Endodermal cell (in vitro differentiated cells): ENCODE measurements around the gene PREX1. TPM values are rescaled to one million over a fixed set of nuclear protein-coding genes. Genes with fewer than 3 reads are reported as not detected.

Source experiments
- DNase-seq: peaks from one replicate; pipeline ENCODE4 v3.0.0-alpha.2; 2017
- H3K27ac ChIP-seq: 2 replicates; pipeline ENCODE4 v1.5.1; 2013; ENCODE audit warnings: mild to moderate bottlenecking, low read depth, low read length, moderate library complexity
- H3K27me3 ChIP-seq: 2 replicates; pipeline ENCODE4 v1.6.1; 2013; ENCODE audit warnings: mild to moderate bottlenecking, low read length, moderate library complexity; ENCODE audit not compliant: insufficient read depth, control insufficient read depth, poor library complexity, severe bottlenecking
- H3K36me3 ChIP-seq: 2 replicates; pipeline ENCODE4 v1.7.0; 2013; ENCODE audit warnings: mild to moderate bottlenecking, low read length, moderate library complexity; ENCODE audit not compliant: control insufficient read depth, insufficient read depth
- H3K4me1 ChIP-seq: one replicate; pipeline ENCODE4 v1.7.0; 2013; ENCODE audit warnings: low read length; ENCODE audit not compliant: control insufficient read depth, insufficient read depth
- H3K4me3 ChIP-seq: 2 replicates; pipeline ENCODE4 v1.5.1; 2013; ENCODE audit warnings: mild to moderate bottlenecking, low read length, moderate library complexity
- H3K9ac ChIP-seq: 2 replicates; pipeline ENCODE4 v1.6.1; 2013; ENCODE audit warnings: mild to moderate bottlenecking, low read length, moderate library complexity; ENCODE audit not compliant: poor library complexity, severe bottlenecking; ENCODE audit errors: extremely low read depth
- H3K9me3 ChIP-seq: 2 replicates; pipeline ENCODE4 v1.6.1; 2013; ENCODE audit warnings: mild to moderate bottlenecking, low read length, moderate library complexity; ENCODE audit not compliant: control insufficient read depth
- H3K27ac Mint-ChIP-seq: 2 replicates; pipeline ENCODE4 v1.8.0; 2020; ENCODE audit warnings: mixed read lengths
- H3K27me3 Mint-ChIP-seq: 2 replicates; pipeline ENCODE4 v1.8.0; 2021; ENCODE audit warnings: mild to moderate bottlenecking, mixed read lengths; ENCODE audit not compliant: insufficient read depth
- H3K36me3 Mint-ChIP-seq: 2 replicates; pipeline ENCODE4 v1.8.0; 2020; ENCODE audit warnings: low read depth, mixed read lengths
- H3K4me1 Mint-ChIP-seq: 2 replicates; pipeline ENCODE4 v1.8.0; 2020; ENCODE audit warnings: mixed read lengths
- H3K4me3 Mint-ChIP-seq: 2 replicates; pipeline ENCODE4 v1.8.0; 2020; ENCODE audit warnings: mild to moderate bottlenecking, moderate library complexity, mixed read lengths
- H3K9me3 Mint-ChIP-seq: 2 replicates; pipeline ENCODE4 v1.8.0; 2020; ENCODE audit warnings: mild to moderate bottlenecking, mixed read lengths
- WGBS, 2 experiments: methylation state at CpG; one replicate each; pipeline versions ENCODE4 v1.1.5 to v1.1.7; 2013; ENCODE audit warnings: missing lambda C conversion rate in 2 of 2, mixed read lengths in 1 of 2; ENCODE audit not compliant: insufficient coverage in 1 of 2, insufficient read length in 1 of 2; 5-methylcytosine and 5-hydroxymethylcytosine counted together
- total RNA-seq, 2 donors: library from RNA; stranded (reverse); fragmentation: NEBNext Ultra II Directional in 1 of 2; extraction: Animal tissue kit (Norgen Biotek cat#: 25700) in 1 of 2; gene quantifications; 2 replicates in 1 of 2; 3 replicates in 1 of 2; pipeline ENCODE4 v1.2.1, GENCODE V29; 2021
- TF ChIP-seq, protein P1 (sequence below): fragments of 200-600 bp; sonication (generic); conservative IDR thresholded peaks from 2 replicates; pipeline ENCODE4 v1.5.0; 2021; ENCODE audit warnings: antibody characterized with exemption, mild to moderate bottlenecking

Gene PREX1
- total RNA-seq, 2 donors from 2014 or later, result 65.3 to 70.5 TPM

DNA sequence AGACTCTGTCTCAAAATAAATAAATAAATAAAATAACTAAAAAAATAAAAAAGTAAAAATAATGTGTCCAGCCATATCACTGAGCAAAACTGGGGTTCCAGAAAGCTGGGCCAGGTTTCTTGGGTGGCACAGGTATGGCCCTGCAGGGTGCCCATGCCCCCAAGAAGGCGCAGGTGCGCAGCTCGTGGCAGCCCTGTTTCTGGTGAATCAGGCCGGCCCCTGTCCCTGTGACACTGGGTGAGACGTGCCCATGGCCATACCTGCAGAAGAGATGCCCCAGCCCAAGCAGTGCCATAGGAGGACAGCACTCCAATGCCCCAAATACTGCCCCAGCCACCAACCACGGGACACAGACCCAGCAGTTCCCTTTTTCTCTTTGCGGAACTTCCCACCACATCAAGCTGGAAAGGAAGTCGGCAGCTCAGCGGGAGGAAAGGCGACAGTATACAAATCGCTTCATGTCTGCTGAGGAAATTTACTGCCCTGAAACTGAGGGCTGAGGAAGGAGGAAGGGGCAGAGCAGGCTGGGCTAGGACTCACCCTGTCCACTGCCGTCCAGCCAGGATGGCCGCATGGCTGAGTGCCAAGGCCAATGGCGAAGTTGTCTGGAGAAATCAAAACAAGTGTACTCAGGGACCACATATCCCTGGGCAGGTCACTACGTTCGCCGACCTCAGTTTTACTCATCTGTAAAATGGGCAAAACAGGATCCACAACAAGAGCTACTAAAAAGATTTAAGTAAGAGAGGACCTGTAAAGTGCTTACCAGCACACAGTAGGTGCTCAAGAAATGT, 55.4 kb downstream of the PREX1 start:
- H3K27me3 Mint-ChIP-seq, result no peaks in the 10 kb centered on the region
- peak overlapping the region; percentile 32 for H3K27ac ChIP-seq
- peaks cover 7% of the 10 kb centered on the region for H3K4me1 Mint-ChIP-seq
- DNase-seq, result no peak
- H3K9me3 ChIP-seq, result peaks cover 25% of the 10 kb centered on the region
- H3K9me3 Mint-ChIP-seq, result peaks cover 20% of the 10 kb centered on the region
- no peaks in the 10 kb centered on the region for H3K27me3 ChIP-seq
- WGBS, 2 experiments, result 89 to 92% methylated on average over 12 to 17 of the region's 17 CpGs
- H3K27ac Mint-ChIP-seq, result no peak overlapping the region
- H3K4me1 ChIP-seq, result no peaks in the 10 kb centered on the region
- peaks cover 10% of the 10 kb centered on the region for H3K36me3 ChIP-seq
- TF ChIP-seq, protein P1, sequence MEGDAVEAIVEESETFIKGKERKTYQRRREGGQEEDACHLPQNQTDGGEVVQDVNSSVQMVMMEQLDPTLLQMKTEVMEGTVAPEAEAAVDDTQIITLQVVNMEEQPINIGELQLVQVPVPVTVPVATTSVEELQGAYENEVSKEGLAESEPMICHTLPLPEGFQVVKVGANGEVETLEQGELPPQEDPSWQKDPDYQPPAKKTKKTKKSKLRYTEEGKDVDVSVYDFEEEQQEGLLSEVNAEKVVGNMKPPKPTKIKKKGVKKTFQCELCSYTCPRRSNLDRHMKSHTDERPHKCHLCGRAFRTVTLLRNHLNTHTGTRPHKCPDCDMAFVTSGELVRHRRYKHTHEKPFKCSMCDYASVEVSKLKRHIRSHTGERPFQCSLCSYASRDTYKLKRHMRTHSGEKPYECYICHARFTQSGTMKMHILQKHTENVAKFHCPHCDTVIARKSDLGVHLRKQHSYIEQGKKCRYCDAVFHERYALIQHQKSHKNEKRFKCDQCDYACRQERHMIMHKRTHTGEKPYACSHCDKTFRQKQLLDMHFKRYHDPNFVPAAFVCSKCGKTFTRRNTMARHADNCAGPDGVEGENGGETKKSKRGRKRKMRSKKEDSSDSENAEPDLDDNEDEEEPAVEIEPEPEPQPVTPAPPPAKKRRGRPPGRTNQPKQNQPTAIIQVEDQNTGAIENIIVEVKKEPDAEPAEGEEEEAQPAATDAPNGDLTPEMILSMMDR, result no peak
- no peak overlapping the region for H3K4me3 Mint-ChIP-seq
- no peak overlapping the region for H3K9ac ChIP-seq
- no peak overlapping the region for H3K4me3 ChIP-seq
- peaks cover 39% of the 10 kb centered on the region for H3K36me3 Mint-ChIP-seq

DNA sequence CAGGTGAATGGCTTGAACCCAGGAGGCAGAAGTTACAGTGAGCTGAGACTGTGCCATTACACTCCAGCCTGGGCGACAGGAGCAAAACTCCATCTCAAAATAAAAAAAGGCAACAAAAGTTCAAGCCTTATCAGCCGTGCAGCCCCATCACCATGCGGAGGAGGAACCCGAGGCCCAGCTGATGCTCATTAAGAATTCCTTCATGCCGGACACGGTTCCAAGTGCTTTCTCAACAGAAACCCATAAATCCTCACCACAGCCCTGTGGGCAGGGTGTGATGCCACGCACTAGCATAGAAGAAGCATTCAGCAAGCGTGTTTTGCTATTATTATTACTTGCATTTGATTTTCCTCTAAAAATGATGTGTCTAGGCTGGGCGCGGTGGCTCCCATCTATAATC, 56.3 kb downstream of the PREX1 start:
- Mint-ChIP-seq H3K4me3 (no peak overlapping the region), H3K27ac (no peak overlapping the region), H3K27me3 (no peaks in the 10 kb centered on the region), H3K4me1 (peaks cover 7% of the 10 kb centered on the region), H3K36me3 (peaks cover 37% of the 10 kb centered on the region), H3K9me3 (peaks cover 17% of the 10 kb centered on the region)
- Histone ChIP-seq H3K27ac (no peak overlapping the region), H3K9ac (no peak overlapping the region), H3K9me3 (peaks cover 21% of the 10 kb centered on the region), H3K4me1 (no peaks in the 10 kb centered on the region), H3K36me3 (peaks cover 15% of the 10 kb centered on the region), H3K4me3 (no peak overlapping the region), H3K27me3 (no peaks in the 10 kb centered on the region)
- DNase-seq, result no peak
- whole genome bisulfite sequencing, 2 experiments, result 91 to 95% methylated on average over 7 to 10 of the region's 10 CpGs
- TF ChIP-seq, protein P1, result no peak

DNA sequence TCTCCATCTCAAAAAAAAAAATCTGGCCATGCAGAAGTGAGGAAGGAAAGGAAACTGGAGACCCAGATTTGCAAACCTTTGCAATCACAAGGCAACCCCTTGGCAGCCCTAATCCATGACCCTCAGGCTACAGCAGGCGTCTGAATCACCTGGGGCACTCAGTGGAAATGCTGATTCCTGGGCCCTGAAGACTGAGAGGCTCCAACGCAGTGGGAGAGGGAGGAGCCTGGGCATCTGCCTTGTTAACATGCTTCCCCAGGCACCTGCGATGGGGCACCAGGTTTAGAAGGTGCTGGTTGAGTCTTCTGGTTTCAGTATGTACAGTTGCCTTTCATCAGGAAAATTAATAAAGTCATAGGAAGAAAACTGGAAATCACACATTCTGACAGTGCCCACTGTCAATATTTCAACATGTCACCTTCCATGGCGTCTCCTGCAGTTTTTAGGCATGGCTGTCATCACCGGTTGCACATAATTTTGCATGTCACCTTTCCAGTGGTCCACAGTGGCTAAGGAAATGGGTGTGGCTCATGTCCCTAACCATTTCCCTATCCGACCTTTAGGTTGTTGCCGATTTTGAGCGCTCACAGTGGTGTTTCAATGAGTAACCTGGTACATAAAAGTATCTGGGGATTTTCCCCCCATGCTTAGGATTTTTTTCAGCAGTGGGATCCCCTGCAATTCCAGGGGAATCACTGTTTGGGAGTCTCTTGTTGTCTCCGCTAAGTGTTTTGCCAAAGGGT, 56.9 kb downstream of the PREX1 start:
- TF ChIP-seq, protein P1, result no peak
- no peak overlapping the region for H3K4me3 Mint-ChIP-seq
- H3K4me1 ChIP-seq, result no peaks in the 10 kb centered on the region
- no peak overlapping the region for H3K4me3 ChIP-seq
- DNase-seq, result no peak
- H3K9ac ChIP-seq, result no peak overlapping the region
- H3K4me1 Mint-ChIP-seq, result peaks cover 7% of the 10 kb centered on the region
- no peak overlapping the region for H3K27ac ChIP-seq
- H3K36me3 ChIP-seq, result peaks cover 19% of the 10 kb centered on the region
- 81 to 82% methylated on average over 8 to 9 of the region's 9 CpGs for WGBS, 2 experiments
- no peaks in the 10 kb centered on the region for H3K27me3 Mint-ChIP-seq
- H3K9me3 Mint-ChIP-seq, result peaks cover 22% of the 10 kb centered on the region
- peaks cover 41% of the 10 kb centered on the region for H3K36me3 Mint-ChIP-seq
- peaks cover 19% of the 10 kb centered on the region for H3K9me3 ChIP-seq
- no peaks in the 10 kb centered on the region for H3K27me3 ChIP-seq
- H3K27ac Mint-ChIP-seq, result no peak overlapping the region
